GM18951 (cell line): ENCODE data around the gene TMEM222.

ENCODE experiments used
- POLR2A ChIP-seq: IDR thresholded peaks from 4 replicates; pipeline ENCODE4 v1.6.1; 2011; ENCODE audit warnings: mild to moderate bottlenecking; ENCODE audit not compliant: insufficient read length, insufficient read depth; ENCODE audit errors: extremely low read depth
- in situ Hi-C: fragments of 300-500 bp; cut with MboI; formaldehyde crosslinking; loops from one replicate; pipeline ENCODE4 v1.12.0; 2022; ENCODE audit warnings: low sequenced_read_pairs, mixed read lengths, inconsistent platforms; ENCODE audit not compliant: unreplicated experiment

The TMEM222 gene

GRCh38 chr1:27361553-27361952 lies 39.6 kb downstream of the TMEM222 start:
- in situ Hi-C loops = no loop called here
- TF ChIP-seq POLR2A = no peak

- in situ Hi-C loops = no loop called here
- TF ChIP-seq POLR2A = no peak
These were observed 42.1 kb downstream of the TMEM222 start for GRCh38 chr1:27363766-27364695.

- in situ Hi-C loops = no loop called here
- TF ChIP-seq POLR2A = no peak
These were observed 42.9 kb downstream of the TMEM222 start for GRCh38 chr1:27364696-27365371.

- peak; percentile 51 for TF ChIP-seq POLR2A
- in situ Hi-C loops = no loop called here
These were observed 43.6 kb downstream of the TMEM222 start for GRCh38 chr1:27365372-27366112.

- TF ChIP-seq POLR2A = peak; percentile 31
- in situ Hi-C loops = no loop called here
These were observed 44.1 kb downstream of the TMEM222 start for GRCh38 chr1:27366113-27366410.

GRCh38 chr1:27366411-27367159 lies 44.6 kb downstream of the TMEM222 start, which contains the start of gene MAP3K6:
Gene MAP3K6 (minus strand): TSS chr1:27366961. CDS start chr1:27366597, 364 bp downstream.
- in situ Hi-C loops = no loop called here
- no peak for TF ChIP-seq POLR2A

GRCh38 chr1:27367160-27367650 lies 45.2 kb downstream of the TMEM222 start:
- in situ Hi-C loops = no loop called here
- no peak for TF ChIP-seq POLR2A

- no peak for TF ChIP-seq POLR2A
- in situ Hi-C loops = no loop called here
These were observed 47.1 kb downstream of the TMEM222 start for GRCh38 chr1:27368869-27369582.

- TF ChIP-seq POLR2A = no peak
- in situ Hi-C loops = no loop called here
These were observed 50.3 kb downstream of the TMEM222 start for GRCh38 chr1:27372022-27372807.

GRCh38 chr1:27372808-27373690 lies 51.1 kb downstream of the TMEM222 start:
- TF ChIP-seq POLR2A = no peak
- in situ Hi-C loops = no loop called here
